ENCODE results near the gene SCLT1. TPM values are rescaled to one million over a fixed set of nuclear protein-coding genes. Genes with fewer than 3 reads are reported as not detected.
"Not testable (repeated sequence)": the region's sequence is repeated elsewhere in the genome, so short reads cannot be mapped to it uniquely, and the experiment has no call there.

The SCLT1 gene
- total RNA-seq, 1 experiment from 2014 or later: 15.2 TPM

- no peak for DNase-seq (ENCODE audit: low read depth)
Measured at GRCh38 chr4:129077326-129077725, 16.0 kb downstream of the SCLT1 start.

- DNase-seq (ENCODE audit: low read depth): not testable (repeated sequence)
Measured at GRCh38 chr4:129069537-129069936, 23.8 kb downstream of the SCLT1 start.

GRCh38 chr4:129064717-129065116, 28.6 kb downstream of the SCLT1 start:
- DNase-seq (ENCODE audit: low read depth): peak; percentile 2

- DNase-seq (ENCODE audit: low read depth): no peak
Measured at GRCh38 chr4:129063640-129064039, 29.7 kb downstream of the SCLT1 start.

GRCh38 chr4:129062580-129062979, 30.8 kb downstream of the SCLT1 start:
- no peak for DNase-seq (ENCODE audit: low read depth)

- no peak for DNase-seq (ENCODE audit: low read depth)
Measured at GRCh38 chr4:129059028-129059427, 34.3 kb downstream of the SCLT1 start.

- no peak for DNase-seq (ENCODE audit: low read depth)
Measured at GRCh38 chr4:129046055-129046959, 47.0 kb downstream of the SCLT1 start.

- DNase-seq (ENCODE audit: low read depth): no peak
Measured at GRCh38 chr4:129043523-129043922, 49.8 kb downstream of the SCLT1 start.

- DNase-seq (ENCODE audit: low read depth): no peak
Measured at GRCh38 chr4:129040471-129040870, 52.9 kb downstream of the SCLT1 start.

- DNase-seq (ENCODE audit: low read depth): no peak
Measured at GRCh38 chr4:129037093-129037492, 56.2 kb downstream of the SCLT1 start.

- DNase-seq (ENCODE audit: low read depth): no peak
Measured at GRCh38 chr4:129014566-129015509, 78.5 kb downstream of the SCLT1 start.

- DNase-seq (ENCODE audit: low read depth): no peak
Measured at GRCh38 chr4:129008096-129008495, 85.2 kb downstream of the SCLT1 start.

- no peak for DNase-seq (ENCODE audit: low read depth)
Measured at GRCh38 chr4:128986908-128987307, 106.4 kb downstream of the SCLT1 start.

GRCh38 chr4:128986019-128986418, 107.3 kb downstream of the SCLT1 start:
- DNase-seq (ENCODE audit: low read depth): no peak

GRCh38 chr4:128983771-128984485, 109.4 kb downstream of the SCLT1 start:
- DNase-seq (ENCODE audit: low read depth): no peak

- DNase-seq (ENCODE audit: low read depth): no peak
Measured at GRCh38 chr4:128981377-128981776, 112.0 kb downstream of the SCLT1 start.

- DNase-seq (ENCODE audit: low read depth): no peak
Measured at GRCh38 chr4:128980816-128981326, 112.5 kb downstream of the SCLT1 start.

GRCh38 chr4:128979934-128980333, 113.4 kb downstream of the SCLT1 start:
- DNase-seq (ENCODE audit: low read depth): peak; percentile 56

GRCh38 chr4:128978985-128979384, 114.4 kb downstream of the SCLT1 start:
- no peak for DNase-seq (ENCODE audit: low read depth)

GRCh38 chr4:128974136-128974581, 119.2 kb downstream of the SCLT1 start:
- DNase-seq (ENCODE audit: low read depth): no peak

GRCh38 chr4:128973384-128973783, 120.0 kb downstream of the SCLT1 start:
- no peak for DNase-seq (ENCODE audit: low read depth)
